Hematopoietic multipotent progenitor cell treated with erythropoietin and hydrocortisone succinate and interleukin-3 and kit ligand, for 6 days (in vitro differentiated cells): ENCODE data around the gene RNF220.

Experiments
- DNase-seq: peaks from one replicate; pipeline ENCODE4 v3.0.0-alpha.2; 2015

RNF220 gene

DNA sequence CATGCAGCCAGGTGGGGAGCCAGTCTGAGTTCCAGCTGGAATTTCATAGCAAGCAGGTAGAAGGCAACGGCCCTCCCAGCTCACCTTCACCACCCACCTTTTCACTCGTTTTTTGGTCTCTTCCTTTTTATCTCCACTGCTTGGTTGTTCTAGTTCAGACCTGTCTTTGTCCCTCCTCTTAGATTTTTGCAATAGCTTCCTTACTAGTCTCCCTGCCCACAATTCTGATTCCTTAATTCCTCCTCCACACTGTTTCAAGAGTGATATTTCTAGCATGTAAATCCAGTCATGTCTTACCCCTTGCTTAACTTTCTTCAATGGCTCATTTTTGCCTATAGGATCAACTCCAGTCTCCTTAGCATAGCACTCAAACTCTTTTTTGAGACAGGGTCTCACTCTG lies 149.7 kb downstream of the RNF220 start:
- DNase-seq = no peak

DNA sequence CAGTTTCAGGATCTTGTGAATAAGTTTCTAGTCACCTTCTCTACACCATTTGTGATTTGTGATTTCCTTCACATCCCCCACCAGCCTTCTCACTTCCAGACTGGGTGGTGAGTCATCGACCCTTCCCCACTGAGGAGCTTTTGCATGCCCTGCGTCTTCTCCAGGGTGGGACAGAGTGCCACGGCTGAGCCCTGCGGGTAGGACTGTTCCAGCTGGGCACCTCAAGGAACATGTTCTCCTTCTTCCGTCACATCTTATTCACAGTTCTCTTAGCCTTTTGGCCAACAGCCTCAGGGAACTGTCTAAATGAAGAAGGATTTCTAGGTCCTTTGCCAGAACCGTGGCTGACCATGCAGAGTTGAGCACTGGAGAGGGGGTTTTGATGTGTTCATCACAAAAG lies 152.7 kb downstream of the RNF220 start:
- DNase-seq = no peak

DNA sequence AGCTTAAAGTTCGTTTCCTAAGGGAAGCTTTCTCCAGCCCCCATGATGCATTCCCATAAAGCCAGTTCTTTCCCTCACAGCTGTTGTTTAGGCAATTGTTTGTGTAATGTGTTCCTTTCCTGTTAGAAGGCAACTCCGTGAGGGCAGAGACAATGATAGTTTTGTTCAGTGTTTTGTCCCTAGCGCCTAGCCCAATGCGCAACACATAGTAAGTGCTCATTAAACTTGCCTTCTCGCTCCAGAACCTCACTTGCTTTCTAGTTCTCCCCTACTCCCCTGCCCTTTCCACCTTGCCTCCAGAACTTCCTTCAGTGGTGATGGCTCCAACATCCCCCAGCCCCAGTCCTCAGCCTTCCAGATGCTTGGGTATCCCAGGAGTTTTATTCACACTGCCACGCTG lies 153.8 kb downstream of the RNF220 start:
- DNase-seq = no peak

DNA sequence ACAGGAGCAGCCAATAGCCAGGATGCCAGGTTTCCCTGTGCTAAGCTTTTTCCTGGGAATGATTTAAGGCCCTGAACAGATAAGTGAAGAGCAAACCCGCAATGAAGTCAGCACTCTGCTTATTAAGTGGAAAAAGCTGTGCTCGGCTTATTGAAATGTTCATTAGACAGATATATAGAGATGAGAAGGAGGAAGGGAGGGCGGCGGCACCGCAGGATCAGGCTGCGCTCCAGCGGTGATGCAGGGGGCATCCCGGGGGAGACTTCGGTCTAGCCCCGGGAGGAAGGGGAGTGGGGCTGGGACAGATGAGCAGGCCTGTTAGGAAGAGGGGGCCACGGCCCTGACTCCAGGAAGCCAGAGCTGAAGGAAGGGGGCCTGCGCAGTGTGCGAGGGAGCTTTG lies 154.3 kb downstream of the RNF220 start:
- DNase-seq = no peak

DNA sequence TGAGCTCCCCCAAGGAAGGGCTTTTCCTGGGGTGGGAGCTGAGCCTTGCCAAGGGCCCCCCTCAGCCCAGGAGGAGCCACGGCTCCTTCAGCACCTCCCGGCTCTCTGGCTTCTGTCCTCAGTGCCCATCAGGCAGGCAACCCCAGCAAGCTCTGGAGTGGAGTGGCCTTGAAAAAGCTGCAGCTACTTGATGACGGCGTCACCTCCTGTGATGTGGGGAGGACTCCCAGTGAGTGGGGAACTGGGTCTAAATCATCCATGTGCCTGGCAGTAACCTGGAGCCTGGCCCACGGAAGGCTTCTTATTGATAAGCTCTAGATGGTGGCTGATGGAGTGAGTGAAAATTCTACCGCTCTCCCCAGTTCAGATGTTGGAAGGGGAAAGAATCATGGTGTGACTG lies 154.9 kb downstream of the RNF220 start:
- DNase-seq = no peak

GRCh38 chr1:44560696-44561095 lies 155.6 kb downstream of the RNF220 start:
- peak; percentile 15 for DNase-seq

GRCh38 chr1:44565259-44565750 lies 160.2 kb downstream of the RNF220 start:
- DNase-seq = no peak

GRCh38 chr1:44565833-44566232 lies 160.8 kb downstream of the RNF220 start:
- DNase-seq = no peak

GRCh38 chr1:44566281-44567046 lies 161.4 kb downstream of the RNF220 start:
- no peak for DNase-seq

DNA sequence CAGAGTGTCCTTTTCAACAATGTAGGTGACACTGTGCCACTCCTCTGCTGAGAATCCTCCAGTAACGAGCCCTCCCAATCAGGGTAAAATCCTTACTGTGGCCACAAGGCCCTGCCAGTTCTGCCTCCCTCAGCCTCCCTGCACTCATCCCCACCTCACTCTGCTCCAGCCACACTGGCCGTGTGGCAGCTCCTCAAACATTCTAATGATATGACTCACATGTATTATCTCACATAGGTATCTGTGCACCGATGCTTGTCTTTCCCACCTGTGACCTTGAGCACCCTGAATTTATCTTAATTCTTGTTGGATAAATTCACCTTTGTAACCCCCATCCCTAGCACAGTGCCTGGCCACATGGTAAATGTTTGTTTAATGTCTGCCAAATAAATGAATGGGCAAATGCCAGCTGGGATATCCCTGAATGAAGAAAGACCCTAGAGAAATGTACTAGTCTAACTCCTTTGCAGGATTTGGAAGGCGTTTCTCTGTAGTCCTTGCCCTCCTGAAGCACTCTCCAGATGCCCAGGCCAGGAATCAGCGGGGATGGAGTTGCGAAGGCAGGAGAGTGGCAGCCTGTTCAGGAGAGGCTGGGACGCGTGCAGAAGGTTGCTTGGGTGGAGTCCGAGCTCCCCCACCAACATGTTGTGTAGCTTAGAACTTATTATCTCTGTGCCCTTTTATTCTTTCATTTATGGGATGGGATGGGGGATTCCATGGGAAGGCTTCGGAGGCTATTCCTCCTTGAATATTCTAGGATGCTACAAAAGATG lies 163.3 kb downstream of the RNF220 start:
- DNase-seq = no peak

DNA sequence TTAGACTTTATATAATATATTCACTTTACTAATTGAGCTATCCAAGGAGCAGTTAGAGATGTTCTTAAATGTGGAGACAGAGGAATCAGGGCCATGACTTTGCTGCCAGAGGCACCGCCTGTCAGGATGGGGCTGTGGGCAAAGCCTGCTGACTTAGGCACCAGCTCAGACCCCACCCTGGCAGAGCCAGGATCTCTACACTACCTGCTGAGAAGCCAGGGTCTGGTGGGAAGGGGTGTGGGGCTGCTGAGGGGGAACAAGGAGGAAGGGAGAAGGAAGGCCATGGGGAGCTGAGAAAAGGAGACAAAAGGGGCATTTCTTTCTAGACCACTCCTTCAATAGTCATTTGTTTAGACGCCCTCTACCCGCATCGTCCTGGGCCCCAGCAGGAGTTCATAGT lies 164.4 kb downstream of the RNF220 start:
- no peak for DNase-seq

DNA sequence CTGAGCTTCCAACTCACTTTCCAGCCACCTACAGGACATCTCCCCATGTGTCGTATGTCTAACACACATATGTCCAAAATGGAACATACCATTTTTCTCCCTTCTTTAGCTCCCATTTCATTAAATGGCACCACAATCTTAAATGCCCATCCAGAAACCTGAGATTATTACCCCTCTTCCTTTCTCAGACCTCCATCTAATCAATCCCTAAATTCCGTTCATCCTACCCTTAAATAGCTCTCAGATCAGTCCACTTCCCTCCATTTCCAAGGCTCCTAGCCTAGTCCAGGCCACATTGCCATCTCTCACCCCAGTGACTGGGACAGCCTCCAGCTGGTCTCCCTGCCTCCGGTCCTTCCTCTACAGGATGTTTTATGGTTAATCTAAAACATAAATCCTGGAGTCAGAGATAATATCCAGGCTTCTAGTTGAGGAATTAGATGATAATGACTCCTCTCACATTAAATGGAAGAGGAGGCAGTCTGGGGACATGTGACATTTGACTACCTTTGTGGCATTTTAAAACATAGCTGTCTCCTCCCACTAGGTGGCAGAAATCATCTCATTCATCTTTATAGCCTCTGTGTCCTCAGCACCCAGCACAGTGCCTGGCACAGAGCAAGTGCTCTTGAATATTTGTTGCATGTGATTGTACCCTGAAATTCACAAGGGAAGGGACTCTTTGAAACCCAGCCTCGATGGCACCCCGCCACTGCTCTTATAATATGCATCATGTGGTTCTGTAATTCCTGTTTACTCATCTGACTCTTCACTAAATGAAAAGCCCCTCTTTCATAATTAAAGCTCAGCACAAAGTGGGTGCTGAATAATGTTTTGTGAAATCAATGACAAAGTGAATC lies 166.9 kb downstream of the RNF220 start:
- DNase-seq = peak; percentile 74

- no peak for DNase-seq
Observed at GRCh38 chr1:44572572-44572879, 167.5 kb downstream of the RNF220 start.

DNA sequence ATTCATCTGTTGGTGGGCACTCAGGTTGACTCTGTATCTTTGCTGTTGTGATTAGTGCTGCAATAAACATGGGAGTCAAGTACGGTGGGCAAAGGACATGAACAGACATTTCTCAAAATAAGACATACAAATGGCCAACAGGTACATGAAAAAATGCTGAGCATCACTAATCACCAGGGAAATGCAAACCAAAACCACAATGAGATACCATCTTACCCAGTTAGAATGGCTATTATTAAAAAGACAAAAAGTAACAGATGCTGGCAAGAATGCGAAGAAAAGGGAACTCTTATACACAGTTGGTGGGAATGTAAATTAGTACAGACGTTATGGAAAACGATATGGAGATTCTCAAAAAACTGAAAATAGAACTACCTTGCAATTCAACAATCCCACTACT lies 170.3 kb downstream of the RNF220 start:
- peak; percentile 18 for DNase-seq

- DNase-seq = no peak
Observed at GRCh38 chr1:44576456-44577150, 171.5 kb downstream of the RNF220 start.

DNA sequence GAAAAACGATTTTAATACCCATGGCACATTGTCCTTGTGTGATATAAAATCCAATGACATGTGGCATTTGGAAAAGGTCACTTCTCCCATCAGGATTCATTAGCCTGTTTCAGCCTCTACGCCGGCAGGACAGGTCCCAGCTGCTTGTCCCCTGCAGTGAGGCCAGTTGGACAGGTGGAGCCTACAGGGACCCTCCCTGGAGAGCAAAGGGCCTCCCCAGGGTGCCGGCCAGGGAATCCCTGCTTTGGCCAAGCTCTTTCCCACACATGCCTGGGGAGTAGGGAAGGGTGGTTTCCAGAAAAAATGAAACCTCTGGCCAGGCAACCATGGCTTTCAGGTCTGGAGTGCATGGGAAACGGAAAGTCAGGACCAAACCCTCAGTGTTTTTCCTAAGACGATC lies 176.2 kb downstream of the RNF220 start:
- DNase-seq = no peak

- DNase-seq = no peak
Observed at GRCh38 chr1:44584167-44584566, 179.1 kb downstream of the RNF220 start.

DNA sequence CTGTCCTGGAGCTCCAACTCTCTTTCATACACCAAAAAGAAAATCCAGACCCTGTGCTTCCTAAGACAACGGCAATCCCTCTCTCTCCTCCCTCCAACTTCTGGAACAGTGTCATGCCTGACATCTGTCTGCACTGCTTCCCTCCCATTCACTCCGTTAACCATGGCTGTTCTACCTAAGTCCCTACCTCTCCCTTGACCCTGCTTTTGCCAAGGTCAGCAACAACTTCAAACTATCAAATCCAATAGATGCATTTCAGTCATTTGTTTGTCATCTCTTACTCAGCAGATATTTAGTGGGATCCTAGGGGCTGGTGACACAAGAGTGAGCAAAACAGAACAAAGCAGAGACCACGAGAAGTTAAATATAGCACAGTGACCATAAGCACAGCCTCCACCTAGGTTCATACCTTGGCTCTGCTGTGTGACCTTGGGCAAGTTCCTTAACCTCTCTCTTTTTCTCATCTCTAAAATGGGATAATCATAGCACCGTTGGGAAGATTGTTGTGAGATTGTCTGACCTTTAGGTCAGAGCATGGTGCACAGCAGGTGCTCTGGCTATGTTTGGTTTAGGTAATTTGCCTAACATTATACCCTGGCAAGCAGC lies 180.4 kb downstream of the RNF220 start:
- DNase-seq = no peak

DNA sequence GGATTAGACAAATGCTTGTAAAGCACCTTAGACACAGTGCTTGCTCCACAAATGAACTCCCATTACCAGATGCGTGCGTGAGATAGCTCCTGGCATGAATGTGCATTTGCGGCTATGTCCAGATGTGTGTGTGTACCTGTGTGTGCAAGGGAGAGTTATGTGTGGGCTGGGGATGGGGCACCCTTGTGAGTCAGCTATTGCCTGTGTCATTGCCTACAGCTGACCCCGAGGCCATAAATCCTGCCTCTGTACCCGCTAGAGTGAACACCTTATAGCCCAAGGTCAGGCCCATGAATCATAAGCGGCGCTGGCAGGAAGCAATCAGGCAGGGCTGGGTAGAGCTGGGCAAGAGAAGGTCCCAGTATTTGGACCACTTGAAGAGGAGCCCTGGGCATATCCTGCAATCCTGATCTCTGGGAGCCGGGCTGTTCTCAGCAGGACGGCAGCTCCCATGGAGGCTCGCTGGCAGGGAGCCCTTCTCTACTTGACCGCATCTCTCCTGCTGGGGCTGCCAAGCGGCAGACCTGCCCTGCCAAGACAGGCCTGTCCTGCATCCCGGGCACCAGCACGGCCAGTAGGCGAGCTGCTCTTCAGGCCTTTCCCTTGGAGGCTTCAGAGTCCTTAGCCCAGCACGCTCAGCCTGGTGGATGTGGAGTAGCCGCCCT lies 182.9 kb downstream of the RNF220 start:
- no peak for DNase-seq

DNA sequence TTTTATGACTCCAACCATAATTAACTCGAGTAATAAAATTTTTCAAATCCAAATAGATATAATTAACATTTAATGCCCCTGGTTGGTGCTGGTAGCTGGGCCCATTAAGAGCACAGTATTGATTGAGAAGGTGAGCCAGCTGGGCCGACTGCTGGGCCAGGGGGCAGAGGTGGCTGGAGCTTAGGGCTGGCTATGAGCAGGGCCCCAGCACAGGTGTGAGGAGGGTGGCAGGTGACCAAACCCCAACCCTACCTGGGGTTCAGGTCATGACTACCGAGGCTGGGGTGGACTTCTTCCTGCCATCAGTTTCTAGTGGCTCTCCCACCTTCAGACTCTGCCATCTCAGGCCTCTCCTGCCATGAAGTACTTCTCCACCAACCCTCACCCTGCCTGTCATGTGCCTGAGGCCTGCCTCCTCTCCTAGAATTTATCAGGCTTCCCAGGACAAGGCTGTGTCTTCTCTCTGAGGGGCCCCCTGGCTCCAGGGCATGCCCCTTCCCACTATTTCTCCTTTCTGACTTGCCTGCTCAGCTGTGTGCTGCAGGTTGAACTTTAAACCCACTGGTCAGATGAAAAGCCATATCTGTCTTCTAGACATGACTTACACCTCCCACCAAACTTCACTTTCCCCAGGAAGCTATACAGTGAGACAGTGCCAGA lies 183.6 kb downstream of the RNF220 start:
- no peak for DNase-seq

DNA sequence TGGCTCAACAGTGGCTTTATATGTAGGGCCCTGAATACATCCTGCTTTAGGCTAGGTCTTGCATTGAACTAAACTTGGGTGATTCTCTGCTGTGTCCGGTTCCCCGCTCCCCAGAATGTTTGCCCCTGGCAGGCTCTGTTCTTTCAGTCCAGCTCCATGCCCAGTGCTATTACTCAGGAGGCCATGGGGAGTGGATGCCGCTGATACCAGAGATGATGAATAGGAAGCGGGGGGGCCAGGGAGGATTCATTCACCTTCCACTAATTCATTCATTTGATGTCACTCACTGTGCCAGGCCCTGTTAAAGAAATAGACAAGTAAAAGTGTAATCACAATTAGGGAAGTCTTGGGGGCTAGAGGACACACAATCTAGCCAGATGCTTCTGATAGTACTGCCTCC lies 185.4 kb downstream of the RNF220 start:
- DNase-seq = no peak
